HEK293 (cell line): ENCODE measurements around the gene AGPAT1.

Experiments used
- CTCF ChIA-PET: fragments of 350-600 bp; formaldehyde crosslinking; extraction: SDS; loops from one replicate; lab custom pipeline; 2021; ENCODE audit warnings: antibody characterized with exemption; lab: Yijun Ruan, JAX
- POLR2A ChIA-PET: fragments of 300-600 bp; formaldehyde crosslinking; extraction: SDS; loops from one replicate; lab custom pipeline; 2020; ENCODE audit warnings: antibody characterized with exemption, inconsistent platforms; lab: Yijun Ruan, JAX
- H3K27ac ChIP-seq: fragments of 200-500 bp; sonication (Bioruptor generic); 2 replicates; pipeline ENCODE4 v1.5.1; 2014; ENCODE audit warnings: low read depth, low read length, control low read depth, inconsistent platforms; ENCODE audit errors: extremely low read depth
- H3K36me3 ChIP-seq, 2 experiments: fragments of 200-500 bp in 1 of 2; sonication (Bioruptor generic) in 1 of 2; 1 replicate in 1 of 2; 2 replicates in 1 of 2; pipeline ENCODE4 v1.5.1; 2014 to 2017; ENCODE audit warnings: inconsistent platforms in 2 of 2, low read length in 2 of 2; ENCODE audit not compliant: control insufficient read depth in 2 of 2, insufficient read depth in 1 of 2
- H3K4me1 ChIP-seq: fragments of 200-500 bp; sonication (Bioruptor generic); 2 replicates; pipeline ENCODE4 v1.5.1; 2014; ENCODE audit warnings: mild to moderate bottlenecking, low read length, inconsistent platforms; ENCODE audit not compliant: control insufficient read depth, insufficient read depth
- H3K4me3 ChIP-seq: 2 replicates; pipeline ENCODE4 v1.5.1; 2011; ENCODE audit warnings: low read depth, mild to moderate bottlenecking, control low read depth, low read length, moderate library complexity
- H3K9me3 ChIP-seq: fragments of 200-500 bp; sonication (Bioruptor generic); 2 replicates; pipeline ENCODE4 v1.5.1; 2014; ENCODE audit warnings: low read depth, low read length, inconsistent platforms; ENCODE audit not compliant: control insufficient read depth, insufficient read depth
- AEBP2 ChIP-seq: fragments of 450-650 bp; formaldehyde crosslinking; IDR thresholded peaks from 2 replicates; pipeline ENCODE4 v1.5.1; 2016; ENCODE audit warnings: missing biosample characterization, missing genetic modification characterization, borderline replicate concordance
- HOXA7 ChIP-seq: sonication (generic); formaldehyde crosslinking; IDR thresholded peaks from 2 replicates; pipeline ENCODE4 v1.8.1; 2022; ENCODE audit warnings: missing genetic modification reagents, borderline replicate concordance
- KLF7 ChIP-seq: fragments of 450-650 bp; formaldehyde crosslinking; IDR thresholded peaks from 2 replicates; pipeline ENCODE4 v1.5.1; 2016; ENCODE audit warnings: missing biosample characterization, missing genetic modification characterization, borderline replicate concordance
- MYNN ChIP-seq: fragments of 450-650 bp; formaldehyde crosslinking; IDR thresholded peaks from 2 replicates; pipeline ENCODE4 v1.5.1; 2016; ENCODE audit warnings: missing biosample characterization, missing genetic modification characterization, borderline replicate concordance
- RBAK ChIP-seq: fragments of 450-650 bp; formaldehyde crosslinking; IDR thresholded peaks from 2 replicates; pipeline ENCODE4 v1.5.1; 2016; ENCODE audit warnings: missing biosample characterization, missing genetic modification characterization
- SP7 ChIP-seq: fragments of 450-650 bp; formaldehyde crosslinking; IDR thresholded peaks from 2 replicates; pipeline ENCODE4 v1.5.1; 2016; ENCODE audit warnings: missing biosample characterization, missing genetic modification characterization
- TSHZ1 ChIP-seq: fragments of 450-650 bp; formaldehyde crosslinking; IDR thresholded peaks from 2 replicates; pipeline ENCODE4 v1.5.1; 2016; ENCODE audit warnings: missing biosample characterization, missing genetic modification characterization, borderline replicate concordance
- WT1 ChIP-seq: fragments of 450-650 bp; formaldehyde crosslinking; IDR thresholded peaks from 2 replicates; pipeline ENCODE4 v1.5.1; 2016; ENCODE audit warnings: missing biosample characterization, missing genetic modification characterization
- ZBTB11 ChIP-seq: fragments of 450-650 bp; formaldehyde crosslinking; conservative IDR thresholded peaks from 2 replicates; pipeline ENCODE4 v1.5.1; 2016; ENCODE audit warnings: low read depth, missing biosample characterization, missing genetic modification characterization
- ZNF133 ChIP-seq: fragments of 450-650 bp; formaldehyde crosslinking; IDR thresholded peaks from 2 replicates; pipeline ENCODE4 v1.5.1; 2016; ENCODE audit warnings: missing biosample characterization, missing genetic modification characterization
- ZNF155 ChIP-seq: fragments of 450-650 bp; formaldehyde crosslinking; IDR thresholded peaks from 2 replicates; pipeline ENCODE4 v1.5.1; 2016; ENCODE audit warnings: missing biosample characterization, missing genetic modification characterization
- ZNF248 ChIP-seq: fragments of 450-650 bp; formaldehyde crosslinking; IDR thresholded peaks from 2 replicates; pipeline ENCODE4 v1.5.1; 2017; ENCODE audit warnings: missing biosample characterization, missing genetic modification characterization
- ZNF311 ChIP-seq: fragments of 450-650 bp; formaldehyde crosslinking; IDR thresholded peaks from 2 replicates; pipeline ENCODE4 v1.5.1; 2017; ENCODE audit warnings: missing biosample characterization, missing genetic modification characterization, borderline replicate concordance
- ZNF37A ChIP-seq: fragments of 450-650 bp; IDR thresholded peaks from 2 replicates; pipeline ENCODE4 v1.5.1; 2018; ENCODE audit warnings: missing biosample characterization, missing genetic modification characterization
- ZNF510 ChIP-seq: fragments of 450-650 bp; formaldehyde crosslinking; IDR thresholded peaks from 2 replicates; pipeline ENCODE4 v1.5.1; 2018; ENCODE audit warnings: mild to moderate bottlenecking, missing genetic modification characterization, missing biosample characterization; ENCODE audit not compliant: insufficient replicate concordance
- ZNF514 ChIP-seq: fragments of 450-650 bp; formaldehyde crosslinking; IDR thresholded peaks from 2 replicates; pipeline ENCODE4 v1.5.1; 2016; ENCODE audit warnings: missing biosample characterization, missing genetic modification characterization
- ZNF521 ChIP-seq: fragments of 450-650 bp; formaldehyde crosslinking; IDR thresholded peaks from 2 replicates; pipeline ENCODE4 v1.5.1; 2017; ENCODE audit warnings: missing biosample characterization, mild to moderate bottlenecking, missing genetic modification characterization
- ZNF623 ChIP-seq: fragments of 450-650 bp; formaldehyde crosslinking; IDR thresholded peaks from 2 replicates; pipeline ENCODE4 v1.5.1; 2016; ENCODE audit warnings: missing biosample characterization, missing genetic modification characterization
- ZNF677 ChIP-seq: fragments of 450-650 bp; IDR thresholded peaks from 2 replicates; pipeline ENCODE4 v1.5.0; 2018; ENCODE audit warnings: missing biosample characterization, mild to moderate bottlenecking, missing genetic modification characterization, moderate library complexity
- ZNF776 ChIP-seq: fragments of 450-650 bp; formaldehyde crosslinking; IDR thresholded peaks from 2 replicates; pipeline ENCODE4 v1.5.0; 2017; ENCODE audit warnings: missing biosample characterization, missing genetic modification characterization, borderline replicate concordance
- TF ChIP-seq, protein P1 (sequence below): fragments of 450-650 bp; formaldehyde crosslinking; IDR thresholded peaks from 2 replicates; pipeline ENCODE4 v1.5.1; 2016; ENCODE audit warnings: missing biosample characterization, missing genetic modification characterization

Gene AGPAT1

GRCh38 chr6:32137454-32137853 lies 38.4 kb downstream of the AGPAT1 start:
- no peaks in the 10 kb centered on the region for H3K4me1 ChIP-seq
- no peak overlapping the region for H3K27ac ChIP-seq
- no peak overlapping the region for H3K4me3 ChIP-seq
- POLR2A ChIA-PET = no interaction called here
- CTCF ChIA-PET = interaction anchor here (1.9 kb wide), 1 partner anchor 19 kb away, joined by 7 read pairs; no protein-coding TSS in a partner anchor
- no peak for TF ChIP-seq TSHZ1 (tag by site-specific recombination)
- peak; percentile 96 for TF ChIP-seq ZNF623 (tag by site-specific recombination)
- no peak for TF ChIP-seq HOXA7 (CRISPR knock-in tag)
- TF ChIP-seq KLF7 = no peak
- TF ChIP-seq ZNF514 (tag by site-specific recombination) = no peak
- no peaks in the 10 kb centered on the region for H3K9me3 ChIP-seq
- no peaks in the 10 kb centered on the region for H3K36me3 ChIP-seq

DNA sequence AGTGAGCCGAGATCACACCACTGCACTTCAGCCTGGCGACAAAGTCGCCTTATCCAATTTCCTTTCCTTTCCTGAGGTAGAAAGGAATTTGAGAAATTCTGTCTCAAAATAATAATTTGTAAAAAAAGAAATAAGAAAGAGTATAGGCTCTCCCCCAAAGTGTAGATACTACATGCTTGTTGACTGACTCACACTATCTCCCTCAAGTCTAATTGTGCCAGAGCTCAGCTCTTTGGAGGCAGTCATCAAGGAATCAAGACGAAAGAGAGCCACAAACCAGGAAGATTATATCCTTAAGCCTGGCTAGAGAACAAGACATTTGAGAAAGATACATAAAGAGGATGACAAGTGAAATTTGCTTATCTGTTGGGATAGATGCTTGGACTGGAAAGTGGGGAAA lies 42.1 kb downstream of the AGPAT1 start:
- Histone ChIP-seq H3K4me3 (no peak overlapping the region), H3K36me3 (no peaks in the 10 kb centered on the region), H3K4me1 (peaks cover 8% of the 10 kb centered on the region), H3K9me3 (no peaks in the 10 kb centered on the region), H3K27ac (no peak overlapping the region)
- POLR2A ChIA-PET = no interaction called here
- TF ChIP-seq ZBTB11 (tag by site-specific recombination) (no peak), ZNF510 (tag by site-specific recombination) (no peak), MYNN (no peak), ZNF248 (tag by site-specific recombination) (no peak), WT1 (no peak), SP7 (tag by site-specific recombination) (no peak), RBAK (tag by site-specific recombination) (no peak), ZNF155 (tag by site-specific recombination) (no peak), ZNF677 (tag by site-specific recombination) (no peak), ZNF521 (tag by site-specific recombination) (no peak), AEBP2 (tag by site-specific recombination) (no peak), ZNF311 (no peak), ZNF37A (tag by site-specific recombination) (no peak), ZNF776 (tag by site-specific recombination) (no peak), ZNF133 (no peak)
- TF ChIP-seq, protein P1, sequence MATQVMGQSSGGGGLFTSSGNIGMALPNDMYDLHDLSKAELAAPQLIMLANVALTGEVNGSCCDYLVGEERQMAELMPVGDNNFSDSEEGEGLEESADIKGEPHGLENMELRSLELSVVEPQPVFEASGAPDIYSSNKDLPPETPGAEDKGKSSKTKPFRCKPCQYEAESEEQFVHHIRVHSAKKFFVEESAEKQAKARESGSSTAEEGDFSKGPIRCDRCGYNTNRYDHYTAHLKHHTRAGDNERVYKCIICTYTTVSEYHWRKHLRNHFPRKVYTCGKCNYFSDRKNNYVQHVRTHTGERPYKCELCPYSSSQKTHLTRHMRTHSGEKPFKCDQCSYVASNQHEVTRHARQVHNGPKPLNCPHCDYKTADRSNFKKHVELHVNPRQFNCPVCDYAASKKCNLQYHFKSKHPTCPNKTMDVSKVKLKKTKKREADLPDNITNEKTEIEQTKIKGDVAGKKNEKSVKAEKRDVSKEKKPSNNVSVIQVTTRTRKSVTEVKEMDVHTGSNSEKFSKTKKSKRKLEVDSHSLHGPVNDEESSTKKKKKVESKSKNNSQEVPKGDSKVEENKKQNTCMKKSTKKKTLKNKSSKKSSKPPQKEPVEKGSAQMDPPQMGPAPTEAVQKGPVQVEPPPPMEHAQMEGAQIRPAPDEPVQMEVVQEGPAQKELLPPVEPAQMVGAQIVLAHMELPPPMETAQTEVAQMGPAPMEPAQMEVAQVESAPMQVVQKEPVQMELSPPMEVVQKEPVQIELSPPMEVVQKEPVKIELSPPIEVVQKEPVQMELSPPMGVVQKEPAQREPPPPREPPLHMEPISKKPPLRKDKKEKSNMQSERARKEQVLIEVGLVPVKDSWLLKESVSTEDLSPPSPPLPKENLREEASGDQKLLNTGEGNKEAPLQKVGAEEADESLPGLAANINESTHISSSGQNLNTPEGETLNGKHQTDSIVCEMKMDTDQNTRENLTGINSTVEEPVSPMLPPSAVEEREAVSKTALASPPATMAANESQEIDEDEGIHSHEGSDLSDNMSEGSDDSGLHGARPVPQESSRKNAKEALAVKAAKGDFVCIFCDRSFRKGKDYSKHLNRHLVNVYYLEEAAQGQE (tag by site-specific recombination) = no peak
- CTCF ChIA-PET = no interaction called here
